Endothelial cell of umbilical vein (primary cell): Measurements from ENCODE around the gene PLEKHG3. TPM values are rescaled to one million over a fixed set of nuclear protein-coding genes. Genes with fewer than 3 reads are reported as not detected.

ENCODE experiments used
- BruUV-seq: library from RNA; stranded (reverse); fragments of 400-500 nt; replicated peaks from 2 replicates; lab custom pipeline; 2021; lab: Mats Ljungman, UMichigan
- CTCF ChIA-PET: fragments of 300-600, 350-600 bp; sonication (Branson Sonifier 250); formaldehyde crosslinking; loops from one replicate; lab custom pipeline; 2021; ENCODE audit warnings: antibody characterized with exemption, inconsistent platforms; lab: Charles Lee
- POLR2A ChIA-PET: fragments of 300-600, 350-600 bp; sonication (Branson Sonifier 250); formaldehyde crosslinking; loops from one replicate; lab custom pipeline; 2021; ENCODE audit warnings: antibody characterized with exemption, inconsistent platforms; lab: Charles Lee
- DNase-seq: peaks from one replicate; pipeline ENCODE4 v3.0.0-alpha.2; 2011; ENCODE audit warnings: low read depth, low spot score
- FAIRE-seq: peaks from 2 replicates; lab custom pipeline; 2011; peaks lifted over from hg19 to GRCh38; lab: Jason Lieb, UNC
- H2AFZ ChIP-seq: 2 replicates; pipeline ENCODE4 v1.6.0; 2012; ENCODE audit warnings: low read depth, low read length, control low read depth, inconsistent platforms
- H3K27ac ChIP-seq: 2 replicates; pipeline ENCODE4 v1.5.1; 2011; ENCODE audit warnings: low read depth, mild to moderate bottlenecking, control low read depth, low read length, moderate library complexity; ENCODE audit not compliant: insufficient read depth
- H3K27me3 ChIP-seq, 2 experiments: 2 replicates each; pipeline versions ENCODE4 v1.6.0 to v1.6.1; 2011; ENCODE audit warnings: low read length in 2 of 2, mixed read lengths in 1 of 2; ENCODE audit not compliant: control insufficient read depth in 2 of 2, insufficient read depth in 2 of 2
- H3K36me3 ChIP-seq, 2 experiments: 2 replicates in 1 of 2; 3 replicates in 1 of 2; pipeline ENCODE4 v1.5.1; 2011; ENCODE audit warnings: low read length in 2 of 2, mild to moderate bottlenecking in 1 of 2, moderate library complexity in 1 of 2; ENCODE audit not compliant: control insufficient read depth in 2 of 2, insufficient read depth in 2 of 2; ENCODE audit errors: extremely low read depth in 1 of 2
- H3K4me1 ChIP-seq: 3 replicates; pipeline ENCODE4 v1.5.1; 2011; ENCODE audit warnings: mild to moderate bottlenecking, low read length; ENCODE audit not compliant: control insufficient read depth, insufficient read depth; ENCODE audit errors: extremely low read depth
- H3K4me2 ChIP-seq: 2 replicates; pipeline ENCODE4 v1.6.1; 2011; ENCODE audit warnings: low read length, control low read depth, mixed read lengths; ENCODE audit not compliant: insufficient read depth
- H3K4me3 ChIP-seq, 3 experiments: fragments of 200-600 bp in 1 of 3; sonication (generic), shearing (Covaris generic) in 1 of 3; replicated peaks in 1 of 3; 2 replicates each; pipeline ENCODE4 v1.5.1; 2011 to 2016; ENCODE audit warnings: control low read depth in 3 of 3, low read length in 3 of 3, mild to moderate bottlenecking in 2 of 3, inconsistent platforms in 1 of 3, low read depth in 1 of 3, moderate library complexity in 1 of 3; ENCODE audit not compliant: insufficient read depth in 1 of 3
- H3K79me2 ChIP-seq: 2 replicates; pipeline ENCODE4 v1.6.0; 2012; ENCODE audit warnings: low read length, inconsistent platforms; ENCODE audit not compliant: control insufficient read depth, insufficient read depth
- H3K9ac ChIP-seq: replicated peaks from 2 replicates; pipeline ENCODE3; 2011; ENCODE audit warnings: low read length, control low read depth; ENCODE audit not compliant: insufficient read depth; ENCODE audit errors: extremely low read depth
- H3K9me1 ChIP-seq: replicated peaks from 3 replicates; pipeline ENCODE4 v1.6.0; 2011; ENCODE audit warnings: mild to moderate bottlenecking, low read length; ENCODE audit not compliant: control insufficient read depth, insufficient read depth; ENCODE audit errors: extremely low read depth
- H3K9me3 ChIP-seq: replicated peaks from 2 replicates; pipeline ENCODE4 v1.5.1; 2012; ENCODE audit warnings: low read length, inconsistent platforms; ENCODE audit not compliant: control insufficient read depth, insufficient read depth
- H4K20me1 ChIP-seq: replicated peaks from 2 replicates; pipeline ENCODE3; 2011; ENCODE audit warnings: mild to moderate bottlenecking, low read length; ENCODE audit not compliant: control insufficient read depth, insufficient read depth; ENCODE audit errors: extremely low read depth
- CTCF ChIP-seq, 2 donors: IDR thresholded peaks; 1 replicate in 1 of 2; 2 replicates in 1 of 2; pipeline ENCODE4 v1.5.1; 2011; ENCODE audit warnings: low read length in 2 of 2, mild to moderate bottlenecking in 2 of 2, moderate library complexity in 2 of 2, control low read depth in 1 of 2, inconsistent platforms in 1 of 2, low read depth in 1 of 2; ENCODE audit not compliant: insufficient read depth in 1 of 2; ENCODE audit errors: extremely low read depth in 1 of 2
- EZH2 ChIP-seq: IDR thresholded peaks from 2 replicates; pipeline ENCODE4 v1.6.1; 2012; ENCODE audit warnings: borderline replicate concordance, low read depth, mild to moderate bottlenecking, moderate library complexity, low read length, inconsistent platforms; ENCODE audit not compliant: severe bottlenecking
- FOS ChIP-seq: IDR thresholded peaks from 2 replicates; pipeline ENCODE4 v1.6.1; 2011; ENCODE audit warnings: mild to moderate bottlenecking, low read length, moderate library complexity, borderline replicate concordance; ENCODE audit not compliant: insufficient read depth
- GATA2 ChIP-seq: IDR thresholded peaks from 2 replicates; pipeline ENCODE4 v1.7.0; 2011; ENCODE audit warnings: low read depth, mild to moderate bottlenecking, moderate library complexity, mixed read lengths, low read length; ENCODE audit not compliant: insufficient read length, insufficient read depth
- JUN ChIP-seq: IDR thresholded peaks from 2 replicates; pipeline ENCODE4 v1.6.1; 2011; ENCODE audit warnings: borderline replicate concordance, low read depth; ENCODE audit not compliant: insufficient read length, insufficient read depth
- MAX ChIP-seq: IDR thresholded peaks from 2 replicates; pipeline ENCODE4 v1.6.1; 2011; ENCODE audit not compliant: insufficient read depth, insufficient read length
- MYC ChIP-seq: IDR thresholded peaks from one replicate; pipeline ENCODE4 v1.6.1; 2011; ENCODE audit warnings: mild to moderate bottlenecking, low read depth, low read length
- POLR2A ChIP-seq: IDR thresholded peaks from 2 replicates; pipeline ENCODE4 v1.6.1; 2012; ENCODE audit warnings: low read depth, mild to moderate bottlenecking, control low read depth, low read length
- POLR2AphosphoS5 ChIP-seq: IDR thresholded peaks from 2 replicates; pipeline ENCODE4 v1.6.1; 2012; ENCODE audit warnings: low read depth, mild to moderate bottlenecking, control low read depth, low read length, moderate library complexity; ENCODE audit not compliant: insufficient read depth
- dilution Hi-C: fragments of 300-500 bp; cut with MboI; formaldehyde crosslinking; loops from one replicate; pipeline ENCODE4 v1.15.0; 2019; ENCODE audit warnings: low sequenced_read_pairs; ENCODE audit not compliant: extremely low pct_ligation_motif_present
- intact Hi-C: fragments of 100-400 bp; cut with micrococcal nuclease; formaldehyde crosslinking; loops from one replicate; pipeline ENCODE4 v1.10.0; 2022
- polyA plus RNA-seq, 4 experiments: library from polyadenylated mRNA; depleted of rRNA in 3 of 4; stranded (reverse) in 3 of 4; unstranded in 1 of 4; fragments of >200 nt; gene quantifications; 2 replicates each; pipeline versions ENCODE4 v1.2.1 to v1.2.3, GENCODE V29; 2011 to 2012; ENCODE audit warnings: missing spikeins in 1 of 4
- total RNA-seq: library from RNA; stranded (reverse); gene quantifications from 2 replicates; pipeline ENCODE4 v1.2.3, GENCODE V29; 2021

Gene PLEKHG3
- total and polyA plus RNA-seq, 2 donors (not counting 3 experiments of a cell fraction or from before 2014, with no cell fraction given) = 6.6 to 8.0 TPM

GRCh38 chr14:64688811-64689281 lies 15.4 kb upstream of the PLEKHG3 start:
- CTCF ChIA-PET = interaction anchor here (0.7 kb wide), 1 partner anchor 73 kb away, joined by 3 read pairs; no protein-coding TSS in a partner anchor
- no TSS peak for BruUV-seq
- no peaks in the 10 kb centered on the region for H3K9me1 ChIP-seq
- TF ChIP-seq MYC (no peak), GATA2 (no peak), POLR2AphosphoS5 (no peak), EZH2 (no peak), FOS (no peak), MAX (no peak), JUN (no peak), POLR2A (no peak), CTCF (IDR thresholded peaks at IDR 0.05; ENCODE audit: extremely low read depth in 1 of 2, insufficient read depth in 1 of 2, low read depth in 1 of 2, low read length in 2 of 2) (no peak)
- no peak overlapping the region for H3K4me3 ChIP-seq
- H3K4me1 ChIP-seq = no peaks in the 10 kb centered on the region
- no peaks in the 10 kb centered on the region for H3K36me3 ChIP-seq
- no peak for DNase-seq
- H3K9me3 ChIP-seq = no peaks in the 10 kb centered on the region
- dilution Hi-C loops = no loop called here
- no peaks in the 10 kb centered on the region for H3K79me2 ChIP-seq
- H3K27ac ChIP-seq = no peak overlapping the region
- H3K27me3 ChIP-seq = peaks cover 11 to 15% of the 10 kb centered on the region in 2 experiments
- intact Hi-C loops = no loop called here
- FAIRE-seq = no peak
- no peak overlapping the region for H3K9ac ChIP-seq
- no peak overlapping the region for H2AFZ ChIP-seq
- H3K4me2 ChIP-seq = no peak overlapping the region
- POLR2A ChIA-PET = no interaction called here
- H4K20me1 ChIP-seq = no peaks in the 10 kb centered on the region
